ENCODE results near the gene GGCT. TPM values are rescaled to one million over a fixed set of nuclear protein-coding genes. Genes with fewer than 3 reads are reported as not detected.

The GGCT gene
- total RNA-seq, 4 donors from 2014 or later: 3.6 to 21.3 (median 16.5) TPM

DNA sequence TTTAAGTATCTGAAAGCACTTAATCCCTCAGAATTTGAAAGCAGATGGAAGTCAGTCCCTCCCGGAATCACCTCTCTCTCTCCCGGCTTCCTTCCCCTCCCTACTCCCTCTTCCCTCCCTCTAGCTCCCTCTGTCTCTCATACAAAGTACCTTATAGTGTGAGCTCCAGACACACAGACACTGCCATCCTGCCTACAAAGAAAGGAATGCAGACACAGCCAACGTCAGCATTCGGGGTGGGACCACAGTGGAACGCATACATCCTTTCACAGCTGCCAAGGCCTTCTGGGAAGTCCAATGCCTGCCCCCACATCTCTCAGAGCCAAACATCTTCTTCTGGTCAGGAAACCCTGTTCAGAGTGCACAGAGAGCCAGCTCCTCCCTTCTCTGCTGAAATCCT lies 35.3 kb downstream of the GGCT start:
- peak; percentile 71 for DNase-seq
- no peaks in the 10 kb centered on the region for H3K27me3 ChIP-seq
- no peaks in the 10 kb centered on the region for H3K36me3 ChIP-seq
- intact Hi-C loops (cut with DNase I; ENCODE audit: low total_unique reads): no loop called here
- H3K27ac ChIP-seq: peak overlapping the region; percentile 72 to 83 (median 78)
- no peaks in the 10 kb centered on the region for H3K9me3 ChIP-seq
- peaks cover 26 to 72% (median 51%) of the 10 kb centered on the region in 4 donors for H3K4me1 ChIP-seq
- WGBS, 2 donors (ENCODE audit: low coverage in 1 of 2): 24% methylated on average over 2 to 5 of the region's 5 CpGs
- no peak overlapping the region for H3K4me3 ChIP-seq
- in situ Hi-C loops (cut with MboI; ENCODE audit: low pct_ligation_motif_present in 1 of 4, low pct_unique_long_range_greater_than_20kb in 1 of 4, low sequenced_read_pairs in 3 of 4): loop anchor here in 1 of 4 donors (25.0 kb wide), 1 partner anchor 182 kb away; the partner anchor contains the start of gene ZNRF2
- TF ChIP-seq, protein P1, sequence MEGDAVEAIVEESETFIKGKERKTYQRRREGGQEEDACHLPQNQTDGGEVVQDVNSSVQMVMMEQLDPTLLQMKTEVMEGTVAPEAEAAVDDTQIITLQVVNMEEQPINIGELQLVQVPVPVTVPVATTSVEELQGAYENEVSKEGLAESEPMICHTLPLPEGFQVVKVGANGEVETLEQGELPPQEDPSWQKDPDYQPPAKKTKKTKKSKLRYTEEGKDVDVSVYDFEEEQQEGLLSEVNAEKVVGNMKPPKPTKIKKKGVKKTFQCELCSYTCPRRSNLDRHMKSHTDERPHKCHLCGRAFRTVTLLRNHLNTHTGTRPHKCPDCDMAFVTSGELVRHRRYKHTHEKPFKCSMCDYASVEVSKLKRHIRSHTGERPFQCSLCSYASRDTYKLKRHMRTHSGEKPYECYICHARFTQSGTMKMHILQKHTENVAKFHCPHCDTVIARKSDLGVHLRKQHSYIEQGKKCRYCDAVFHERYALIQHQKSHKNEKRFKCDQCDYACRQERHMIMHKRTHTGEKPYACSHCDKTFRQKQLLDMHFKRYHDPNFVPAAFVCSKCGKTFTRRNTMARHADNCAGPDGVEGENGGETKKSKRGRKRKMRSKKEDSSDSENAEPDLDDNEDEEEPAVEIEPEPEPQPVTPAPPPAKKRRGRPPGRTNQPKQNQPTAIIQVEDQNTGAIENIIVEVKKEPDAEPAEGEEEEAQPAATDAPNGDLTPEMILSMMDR (IDR thresholded peaks at IDR 0.05): peak; percentile 21 to 52 (median 36)
- peak; percentile 43 to 90 (median 80) for TF ChIP-seq POLR2AphosphoS5 (IDR thresholded peaks at IDR 0.05)
- TF ChIP-seq POLR2A (IDR thresholded peaks at IDR 0.05): no peak
- TF ChIP-seq EP300 (IDR thresholded peaks at IDR 0.05; ENCODE audit: low read depth): peak; percentile 86

DNA sequence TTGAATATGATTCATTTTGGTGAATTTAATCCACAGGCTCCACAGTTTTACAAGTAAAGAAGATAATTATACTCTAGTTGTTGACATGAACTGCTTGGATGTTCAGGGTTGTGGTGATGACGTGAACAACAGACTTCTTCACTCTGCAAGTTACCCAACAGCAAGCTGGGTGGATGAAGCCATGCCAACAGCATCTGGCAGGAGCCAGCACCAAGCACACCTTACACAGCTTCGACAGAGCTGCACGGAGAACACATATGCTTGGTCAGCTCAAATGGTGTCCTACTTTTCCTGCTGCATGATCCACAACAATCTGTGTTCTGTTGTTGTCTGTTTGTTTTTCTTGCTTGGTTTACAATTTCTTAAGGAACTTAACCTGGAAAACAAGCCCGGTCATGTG lies 35.8 kb downstream of the GGCT start:
- Histone ChIP-seq H3K9me3 (no peaks in the 10 kb centered on the region), H3K4me1 (peaks cover 26 to 77% (median 50%) of the 10 kb centered on the region in 4 donors), H3K36me3 (no peaks in the 10 kb centered on the region), H3K4me3 (no peak overlapping the region), H3K27me3 (no peaks in the 10 kb centered on the region), H3K27ac (peak overlapping the region; percentile 72 to 83 (median 78))
- no peak for DNase-seq
- 63 to 73% methylated on average over 2 to 4 of the region's 4 CpGs for WGBS, 2 donors (ENCODE audit: low coverage in 1 of 2)
- intact Hi-C loops (cut with DNase I; ENCODE audit: low total_unique reads) (no loop called here), in situ Hi-C loops (cut with MboI; ENCODE audit: low pct_ligation_motif_present in 1 of 4, low pct_unique_long_range_greater_than_20kb in 1 of 4, low sequenced_read_pairs in 3 of 4) (loop anchor here in 1 of 4 donors (25.0 kb wide), 1 partner anchor 181 kb away; the partner anchor contains the start of gene ZNRF2)
- TF ChIP-seq, protein P1 (IDR thresholded peaks at IDR 0.05): no peak
- no peak for TF ChIP-seq POLR2A (IDR thresholded peaks at IDR 0.05)
- no peak for TF ChIP-seq EP300 (IDR thresholded peaks at IDR 0.05; ENCODE audit: low read depth)
- no peak for TF ChIP-seq POLR2AphosphoS5 (IDR thresholded peaks at IDR 0.05)

DNA sequence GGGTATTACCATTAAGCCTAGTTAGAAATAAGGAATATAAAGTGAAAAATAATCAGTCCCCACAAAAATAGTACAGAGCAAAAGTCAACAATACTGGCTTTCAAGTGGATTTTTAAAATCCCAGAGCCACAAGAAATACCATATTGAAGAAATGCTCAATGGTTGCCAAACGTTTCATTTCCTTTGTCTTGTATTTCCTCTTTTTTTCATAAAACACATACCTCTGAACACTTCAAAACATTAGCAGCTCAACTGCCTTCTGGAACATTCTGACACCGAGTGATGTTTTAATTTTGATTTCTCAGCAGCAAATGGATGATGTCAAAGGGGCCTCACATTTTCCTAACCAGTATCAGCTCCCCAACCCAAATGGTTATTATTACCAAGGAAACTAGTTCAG lies 36.6 kb downstream of the GGCT start:
- no peak for DNase-seq
- Histone ChIP-seq H3K9me3 (no peaks in the 10 kb centered on the region), H3K27ac (peak overlapping the region in 2 of 4 donors; percentile 80 to 83), H3K4me1 (peaks cover 26 to 78% (median 51%) of the 10 kb centered on the region in 4 donors), H3K36me3 (no peaks in the 10 kb centered on the region), H3K4me3 (no peak overlapping the region), H3K27me3 (no peaks in the 10 kb centered on the region)
- WGBS, 2 donors (ENCODE audit: low coverage in 1 of 2): 68 to 69% methylated on average over 2 of the region's 2 CpGs
- in situ Hi-C loops (cut with MboI; ENCODE audit: low pct_ligation_motif_present in 1 of 4, low pct_unique_long_range_greater_than_20kb in 1 of 4, low sequenced_read_pairs in 3 of 4): loop anchor here in 1 of 4 donors (25.0 kb wide), 1 partner anchor 181 kb away; the partner anchor contains the start of gene ZNRF2
- TF ChIP-seq POLR2AphosphoS5 (IDR thresholded peaks at IDR 0.05): no peak
- no peak for TF ChIP-seq POLR2A (IDR thresholded peaks at IDR 0.05)
- no peak for TF ChIP-seq EP300 (IDR thresholded peaks at IDR 0.05; ENCODE audit: low read depth)
- intact Hi-C loops (cut with DNase I; ENCODE audit: low total_unique reads): no loop called here

DNA sequence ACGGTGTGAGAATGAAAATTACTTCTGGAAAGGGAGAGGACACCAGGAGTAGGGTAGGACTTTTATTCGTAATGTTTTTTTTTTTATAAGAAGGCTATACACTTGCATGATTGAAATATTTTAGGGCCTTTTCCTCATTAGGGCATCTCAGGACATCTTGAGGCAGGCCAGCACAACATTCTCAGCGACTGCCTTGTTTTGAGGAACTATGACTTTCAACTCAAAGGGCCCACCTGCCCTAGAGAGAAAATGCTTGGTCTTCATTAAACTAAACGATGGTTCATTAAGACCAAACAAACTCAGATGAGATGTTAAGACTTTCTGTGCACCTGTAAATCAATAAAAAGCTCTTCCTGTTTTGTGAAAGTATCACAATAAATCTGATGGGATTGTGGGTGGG lies 37.4 kb downstream of the GGCT start:
- intact Hi-C loops (cut with DNase I; ENCODE audit: low total_unique reads): no loop called here
- DNase-seq: no peak
- H3K36me3 ChIP-seq: no peaks in the 10 kb centered on the region
- TF ChIP-seq POLR2A (IDR thresholded peaks at IDR 0.05) (no peak), POLR2AphosphoS5 (IDR thresholded peaks at IDR 0.05) (no peak), EP300 (IDR thresholded peaks at IDR 0.05; ENCODE audit: low read depth) (no peak)
- TF ChIP-seq, protein P1 (IDR thresholded peaks at IDR 0.05): no peak
- no peaks in the 10 kb centered on the region for H3K27me3 ChIP-seq
- H3K9me3 ChIP-seq: no peaks in the 10 kb centered on the region
- no peak overlapping the region for H3K27ac ChIP-seq
- WGBS, 2 donors (ENCODE audit: low coverage in 1 of 2): 78 to 79% methylated on average over 4 of the region's 4 CpGs
- in situ Hi-C loops (cut with MboI; ENCODE audit: low pct_ligation_motif_present in 1 of 4, low pct_unique_long_range_greater_than_20kb in 1 of 4, low sequenced_read_pairs in 3 of 4): loop anchor here in 1 of 4 donors (25.0 kb wide), 1 partner anchor 180 kb away; the partner anchor contains the start of gene ZNRF2
- H3K4me3 ChIP-seq: no peak overlapping the region
- H3K4me1 ChIP-seq: peaks cover 26 to 72% (median 51%) of the 10 kb centered on the region in 4 donors
